Small intestine (tissue), 7 donors: ENCODE measurements around the gene SHF. TPM values are rescaled to one million over a fixed set of nuclear protein-coding genes. Genes with fewer than 3 reads are reported as not detected.

Experiments used
- DNase-seq, 2 donors: peaks; one replicate each; pipeline versions ENCODE4 v3.0.0 to v3.0.0-alpha.2; 2013
- FAIRE-seq: peaks from 2 replicates; lab custom pipeline; 2012; peaks lifted over from hg19 to GRCh38; lab: Jason Lieb, UNC
- H3K27ac ChIP-seq, 3 donors: one replicate each; pipeline ENCODE4 v1.5.1; 2013; ENCODE audit warnings: low read length in 2 of 3, mild to moderate bottlenecking in 2 of 3, control low read depth in 1 of 3, inconsistent platforms in 1 of 3, low read depth in 1 of 3, moderate library complexity in 1 of 3
- H3K27me3 ChIP-seq, 3 donors: one replicate each; pipeline ENCODE4 v1.6.1; 2013; ENCODE audit warnings: low read length in 3 of 3, inconsistent platforms in 1 of 3; ENCODE audit not compliant: control insufficient read depth in 3 of 3, insufficient read depth in 3 of 3
- H3K36me3 ChIP-seq, 3 donors: one replicate each; pipeline ENCODE4 v1.6.1; 2013; ENCODE audit warnings: low read length in 3 of 3, inconsistent platforms in 1 of 3, low read depth in 1 of 3, mild to moderate bottlenecking in 1 of 3, moderate library complexity in 1 of 3; ENCODE audit not compliant: control insufficient read depth in 3 of 3, insufficient read depth in 2 of 3
- H3K4me1 ChIP-seq, 3 donors: one replicate each; pipeline ENCODE4 v1.6.1; 2013; ENCODE audit warnings: low read length in 2 of 3, inconsistent platforms in 1 of 3, low read depth in 1 of 3, mild to moderate bottlenecking in 1 of 3, moderate library complexity in 1 of 3; ENCODE audit not compliant: control insufficient read depth in 3 of 3, insufficient read depth in 2 of 3
- H3K4me3 ChIP-seq, 3 donors: one replicate each; pipeline ENCODE4 v1.5.1; 2013; ENCODE audit warnings: low read length in 3 of 3, control low read depth in 1 of 3, inconsistent platforms in 1 of 3, low read depth in 1 of 3, mild to moderate bottlenecking in 1 of 3, moderate library complexity in 1 of 3
- H3K9me3 ChIP-seq, 2 donors: one replicate each; pipeline ENCODE4 v1.6.1; 2013; ENCODE audit warnings: low read depth in 1 of 2, low read length in 1 of 2; ENCODE audit not compliant: control insufficient read depth in 2 of 2, insufficient read depth in 1 of 2
- WGBS, 3 donors: extraction: QIAGEN DNeasy Blood & Tissue Kit; methylation state at CpG; one replicate each; pipeline ENCODE4 v1.1.7; 2013; 5-methylcytosine and 5-hydroxymethylcytosine counted together
- polyA plus RNA-seq, 4 donors: library from polyadenylated mRNA; stranded (reverse) in 3 of 4; unstranded in 1 of 4; fragments of 200-250 nt in 3 of 4; fragments of 120-200 nt in 1 of 4; gene quantifications; one replicate each; pipeline versions ENCODE4 v1.2.1 to v1.2.3, GENCODE V29; 2013
- donor health status: healthy with polysubstance abuse.
- donor health status: control.
- donor health status: control.
- donor health status: Bipolar disorder and iron deficiency.
- donor health status: healthy.

Gene SHF
- polyA plus RNA-seq, 4 donors, result 9.5 to 25.0 (median 11.6) TPM

DNA sequence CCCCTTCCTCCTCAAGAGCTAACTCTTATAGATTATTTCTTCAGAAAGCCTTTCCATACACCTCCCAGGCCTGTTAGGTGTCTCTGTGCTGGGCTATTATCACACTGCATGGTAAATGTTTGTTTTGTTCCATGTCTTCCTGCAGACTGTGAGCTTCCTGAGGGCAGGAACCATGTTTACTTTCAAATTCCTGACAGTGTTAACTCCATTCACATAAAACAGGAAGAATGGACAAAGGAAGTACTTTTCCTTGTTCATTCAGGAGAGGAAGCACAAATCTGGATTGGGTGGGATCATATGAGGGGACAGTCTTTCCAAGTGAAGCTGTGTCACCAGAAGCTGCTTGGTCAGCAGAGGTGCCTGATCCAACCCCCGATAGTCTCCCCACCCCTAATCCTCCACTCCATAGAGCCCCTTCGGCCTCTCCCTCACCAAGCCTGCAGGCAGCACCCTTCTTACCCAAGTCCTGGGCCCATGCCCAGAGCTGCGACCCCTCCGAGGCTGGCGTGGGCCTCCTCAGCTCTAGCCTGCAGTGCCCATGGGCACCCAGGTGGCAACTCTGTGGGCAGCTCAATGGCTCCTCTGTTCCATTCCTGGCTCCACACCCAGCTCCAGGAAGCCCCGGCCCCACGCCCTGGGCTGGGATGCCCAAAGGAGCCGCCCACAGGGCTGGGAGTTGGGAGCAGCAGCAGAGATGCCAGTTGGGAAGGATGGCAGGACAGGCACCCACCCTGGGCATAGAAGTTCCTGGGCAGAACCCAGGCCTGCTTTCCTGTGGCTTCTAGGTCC lies 6.9 kb downstream of the SHF start:
- DNase-seq (no peak), FAIRE-seq (no peak)
- Histone ChIP-seq H3K36me3 (peaks cover 0 to 13% (median 4%) of the 10 kb centered on the region in 3 donors), H3K9me3 (no peaks in the 10 kb centered on the region), H3K4me1 (peaks cover 5 to 7% (median 7%) of the 10 kb centered on the region in 3 donors), H3K27me3 (no peaks in the 10 kb centered on the region), H3K27ac (no peak overlapping the region), H3K4me3 (no peak overlapping the region)
- 73 to 79% (median 73%) methylated on average over 8 of the region's 8 CpGs for WGBS, 3 donors

DNA sequence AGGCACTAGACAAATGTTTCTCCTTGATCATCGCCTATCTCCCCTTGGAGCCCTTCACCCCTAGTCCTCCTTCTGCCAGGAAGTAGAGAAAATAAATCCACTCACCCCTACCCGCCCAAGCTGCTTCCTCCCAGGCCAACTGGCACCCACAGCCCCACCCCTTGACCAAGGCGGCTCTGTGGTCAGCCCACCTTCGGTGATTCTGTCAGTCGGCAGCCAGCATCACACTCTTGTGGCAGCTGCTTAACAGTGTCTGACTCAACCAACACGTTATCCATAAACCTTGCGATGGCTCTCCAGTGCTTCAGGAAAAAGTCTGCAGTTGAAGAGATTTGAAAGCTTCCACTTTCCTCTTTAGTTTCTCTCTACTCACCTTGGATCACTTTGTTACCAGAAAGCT lies 7.6 kb downstream of the SHF start:
- DNase-seq (no peak), FAIRE-seq (no peak)
- 67 to 76% (median 72%) methylated on average over 7 of the region's 7 CpGs for WGBS, 3 donors
- no peak overlapping the region for H3K27ac ChIP-seq
- no peaks in the 10 kb centered on the region for H3K9me3 ChIP-seq
- H3K36me3 ChIP-seq, result peaks cover 0 to 15% (median 4%) of the 10 kb centered on the region in 3 donors
- H3K4me1 ChIP-seq, result peaks cover 5 to 12% (median 7%) of the 10 kb centered on the region in 3 donors
- no peaks in the 10 kb centered on the region for H3K27me3 ChIP-seq
- no peak overlapping the region for H3K4me3 ChIP-seq

DNA sequence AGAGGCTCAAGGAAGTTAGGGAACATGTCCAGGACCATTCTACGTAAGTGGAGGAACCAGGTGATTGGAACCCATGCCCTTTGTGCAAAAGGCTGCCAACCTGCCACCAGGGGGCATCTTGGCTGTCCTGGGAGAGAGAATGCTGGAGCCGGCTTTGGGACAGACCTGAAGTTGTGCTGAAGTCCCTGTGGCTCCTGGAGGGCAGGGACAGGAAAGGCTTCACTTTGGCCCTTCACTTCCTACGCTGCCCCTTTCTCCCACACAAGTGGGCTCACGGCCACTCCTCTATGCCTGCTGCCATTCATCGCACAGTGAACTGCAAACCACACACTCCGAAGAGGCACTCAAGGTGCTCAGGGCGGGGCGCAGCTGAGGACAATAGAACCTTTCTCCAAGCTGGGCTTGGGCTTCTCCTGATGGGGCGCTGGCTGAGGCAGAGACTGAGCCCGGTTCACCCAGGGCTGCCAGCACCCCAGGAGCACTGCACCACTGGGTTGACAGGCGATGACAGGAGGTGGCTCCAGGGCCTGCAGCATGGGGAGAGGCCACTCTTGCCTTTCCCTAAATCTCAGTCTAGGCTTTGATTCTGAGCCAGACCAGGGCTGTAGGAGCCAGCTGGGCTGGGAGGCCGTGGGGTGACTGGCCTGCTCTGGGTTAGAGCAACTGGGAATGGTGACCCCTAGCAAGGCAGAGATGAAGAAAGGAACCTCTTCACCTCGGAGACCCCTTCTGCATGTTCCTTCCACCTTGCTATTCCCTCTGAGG lies 8.4 kb downstream of the SHF start:
- DNase-seq, result peak; percentile 47 to 78
- 27 to 65% (median 49%) methylated on average over 13 of the region's 13 CpGs for WGBS, 3 donors
- Histone ChIP-seq H3K4me1 (peaks cover 5 to 14% (median 7%) of the 10 kb centered on the region in 3 donors), H3K9me3 (no peaks in the 10 kb centered on the region), H3K27ac (peak overlapping the region in 1 of 3 donors; percentile 60), H3K27me3 (no peaks in the 10 kb centered on the region), H3K36me3 (peaks cover 0 to 22% (median 4%) of the 10 kb centered on the region in 3 donors), H3K4me3 (no peak overlapping the region)
- FAIRE-seq, result no peak

DNA sequence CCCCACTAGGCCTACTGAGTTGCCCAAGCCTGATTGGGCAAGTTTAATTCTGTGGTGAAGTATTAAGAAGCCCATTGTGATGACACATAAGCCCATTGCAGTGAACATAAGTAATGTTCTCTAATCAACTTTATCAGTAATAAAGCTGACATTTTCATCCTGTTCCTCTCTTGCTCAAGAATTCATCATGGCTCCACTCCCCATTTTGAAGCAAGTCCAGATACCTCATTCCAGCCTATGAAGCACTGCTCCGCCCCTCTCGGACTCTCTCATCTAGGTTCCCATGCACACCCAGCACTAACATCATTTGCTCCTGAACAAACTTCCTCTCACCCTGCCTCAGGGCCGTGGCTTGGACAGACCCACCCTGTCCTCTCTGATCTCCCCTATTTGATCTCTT lies 10.5 kb downstream of the SHF start:
- Histone ChIP-seq H3K9me3 (no peaks in the 10 kb centered on the region), H3K4me1 (peaks cover 5 to 11% (median 7%) of the 10 kb centered on the region in 3 donors), H3K36me3 (peaks cover 0 to 40% (median 6%) of the 10 kb centered on the region in 3 donors), H3K27ac (no peak overlapping the region), H3K4me3 (no peak overlapping the region), H3K27me3 (no peaks in the 10 kb centered on the region)
- no peak for FAIRE-seq
- no peak for DNase-seq
- WGBS, 3 donors, result 80 to 92% (median 84%) methylated on average over 3 of the region's 3 CpGs

DNA sequence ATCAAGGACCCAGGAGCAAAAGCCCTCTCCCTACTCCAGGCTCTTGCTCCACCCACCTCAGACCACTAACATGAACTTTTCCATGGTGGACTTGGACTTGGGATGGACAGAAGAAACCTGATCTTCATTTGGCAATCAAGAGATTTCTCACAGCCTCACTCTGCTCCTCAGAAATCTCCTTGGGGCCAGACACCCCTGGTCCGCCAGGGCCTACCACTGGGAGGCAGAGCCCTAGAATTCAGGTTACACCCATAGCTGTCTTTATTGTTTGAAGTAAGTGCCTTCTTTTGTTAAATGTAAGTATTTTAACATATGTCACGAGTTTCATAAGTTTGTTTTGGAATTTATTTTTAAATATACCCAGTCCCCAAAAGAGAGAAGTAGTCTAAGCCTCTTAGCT lies 13.2 kb downstream of the SHF start:
- Histone ChIP-seq H3K4me3 (no peak overlapping the region), H3K27ac (no peak overlapping the region), H3K36me3 (peaks cover 0 to 49% (median 6%) of the 10 kb centered on the region in 3 donors), H3K27me3 (no peaks in the 10 kb centered on the region), H3K9me3 (no peaks in the 10 kb centered on the region), H3K4me1 (peaks cover 2 to 11% (median 4%) of the 10 kb centered on the region in 3 donors)
- FAIRE-seq (no peak), DNase-seq (no peak)
- 88 to 94% (median 93%) methylated on average over 2 of the region's 2 CpGs for WGBS, 3 donors

DNA sequence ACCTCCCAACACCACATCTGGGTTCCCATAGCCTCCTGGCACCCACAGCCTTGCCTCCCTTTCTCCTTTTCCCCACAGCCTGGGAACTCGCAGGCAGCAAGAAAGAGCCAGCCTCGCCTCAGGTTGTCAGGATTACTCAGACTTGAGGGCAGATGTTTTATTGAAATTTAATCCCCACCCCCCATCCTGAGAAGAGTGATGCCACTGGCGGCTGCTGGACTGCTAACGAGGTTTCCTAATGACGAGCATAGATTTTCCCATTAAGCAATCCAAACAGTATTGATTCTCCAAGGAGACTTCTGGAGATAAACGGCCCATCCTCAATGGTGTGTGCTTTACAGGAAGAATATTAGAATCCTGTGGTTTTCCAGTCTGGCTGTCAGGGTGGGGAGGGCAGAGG lies 13.7 kb downstream of the SHF start:
- no peaks in the 10 kb centered on the region for H3K27me3 ChIP-seq
- peaks cover 0 to 11% (median 0%) of the 10 kb centered on the region in 3 donors for H3K4me1 ChIP-seq
- no peaks in the 10 kb centered on the region for H3K9me3 ChIP-seq
- no peak for DNase-seq
- no peak overlapping the region for H3K4me3 ChIP-seq
- FAIRE-seq, result no peak
- peaks cover 0 to 50% (median 6%) of the 10 kb centered on the region in 3 donors for H3K36me3 ChIP-seq
- WGBS, 3 donors, result 86 to 89% (median 86%) methylated on average over 6 of the region's 6 CpGs
- H3K27ac ChIP-seq, result no peak overlapping the region

DNA sequence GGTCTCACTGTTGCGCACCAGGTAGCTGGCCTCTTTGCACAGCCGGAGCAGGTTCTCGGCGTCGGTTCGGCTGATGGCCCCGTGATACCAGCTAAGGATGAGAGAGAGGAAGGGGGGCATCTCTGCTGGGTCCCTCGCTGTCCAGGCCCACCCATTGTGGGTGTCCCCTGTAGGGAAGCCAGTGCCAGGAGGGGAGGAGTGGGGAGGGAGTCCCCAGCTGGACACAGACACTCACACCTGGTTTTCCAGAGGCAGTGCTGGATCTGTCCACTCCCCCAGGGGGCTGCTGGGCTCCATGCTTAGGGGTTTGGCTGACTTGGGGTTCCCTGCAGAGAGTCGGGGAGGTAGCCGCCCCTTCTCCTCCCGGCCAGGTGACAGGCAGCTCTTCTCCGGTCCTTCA lies 15.9 kb downstream of the SHF start:
- FAIRE-seq, result no peak
- Histone ChIP-seq H3K27me3 (no peaks in the 10 kb centered on the region), H3K36me3 (peaks cover 0 to 51% (median 6%) of the 10 kb centered on the region in 3 donors), H3K9me3 (no peaks in the 10 kb centered on the region), H3K27ac (no peak overlapping the region), H3K4me1 (peaks cover 0 to 11% (median 3%) of the 10 kb centered on the region in 3 donors), H3K4me3 (no peak overlapping the region)
- WGBS, 3 donors, result 93 to 96% (median 95%) methylated on average over 11 to 12 of the region's 12 CpGs
- DNase-seq, result no peak

DNA sequence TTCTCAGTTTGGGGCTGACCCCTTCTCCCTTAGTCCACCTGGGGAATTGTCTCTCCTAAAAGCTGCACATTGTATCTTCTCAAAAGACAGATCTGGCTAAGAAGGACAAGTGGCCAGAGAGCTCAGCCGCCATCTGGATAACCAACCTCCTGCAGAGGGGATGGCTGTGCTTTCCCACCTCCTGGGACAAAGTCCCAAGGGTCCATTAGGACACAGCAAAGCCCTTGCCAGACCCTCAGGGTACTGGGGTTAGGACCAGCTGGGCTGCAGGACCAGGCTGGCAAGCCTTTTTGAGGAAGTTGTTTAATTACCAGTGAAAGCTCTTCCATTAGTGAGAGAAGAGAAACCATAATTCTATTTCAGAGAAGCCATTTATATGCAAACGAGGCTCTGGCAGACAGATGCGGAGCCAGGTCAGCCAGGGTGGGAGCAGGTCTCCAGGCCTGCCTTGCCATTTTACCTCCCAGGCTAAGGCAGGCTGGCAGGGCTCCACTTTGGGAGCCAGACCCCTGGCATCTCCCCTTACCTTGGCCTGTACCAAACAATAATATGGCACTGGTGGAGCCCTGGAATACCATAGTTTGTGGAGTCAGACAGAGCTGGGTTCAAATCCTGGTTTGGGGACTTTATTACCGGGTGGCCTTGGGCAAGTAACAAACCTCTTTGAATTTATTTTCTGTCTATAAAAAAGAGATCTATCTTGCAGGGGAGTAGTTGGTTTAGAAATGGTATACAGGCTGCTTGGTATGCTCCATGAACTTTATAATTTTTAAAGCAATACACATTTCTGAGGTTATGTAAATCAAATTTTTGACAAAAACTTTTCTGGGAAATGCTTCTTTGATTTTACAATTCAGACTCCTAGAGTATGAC lies 17.9 kb downstream of the SHF start:
- no peak for DNase-seq
- FAIRE-seq, result no peak
- Histone ChIP-seq H3K9me3 (no peaks in the 10 kb centered on the region), H3K27ac (no peak overlapping the region), H3K4me1 (peaks cover 0 to 3% (median 3%) of the 10 kb centered on the region in 3 donors), H3K36me3 (peaks cover 0 to 46% (median 2%) of the 10 kb centered on the region in 3 donors), H3K27me3 (no peaks in the 10 kb centered on the region), H3K4me3 (no peak overlapping the region)
- WGBS, 3 donors, result 66 to 71% (median 70%) methylated on average over 4 of the region's 4 CpGs
